GM06990 (cell line): ENCODE results near the gene MSANTD2.

ENCODE experiments used
- DNase-seq: peaks from one replicate; pipeline ENCODE4 v3.0.0-alpha.2; 2011; ENCODE audit not compliant: insufficient read length; ENCODE audit errors: extremely low read depth
- H3K27me3 ChIP-seq: replicated peaks from 2 replicates; pipeline ENCODE4 v1.6.0; 2011; ENCODE audit warnings: low read length; ENCODE audit not compliant: control insufficient read depth, insufficient read depth
- H3K36me3 ChIP-seq: 2 replicates; pipeline ENCODE4 v1.5.1; 2011; ENCODE audit warnings: low read length; ENCODE audit not compliant: control insufficient read depth, insufficient read depth
- H3K4me3 ChIP-seq: replicated peaks from 2 replicates; pipeline ENCODE4 v1.5.1; 2011; ENCODE audit warnings: low read depth, mild to moderate bottlenecking, control low read depth, low read length
- CTCF ChIP-seq: IDR thresholded peaks from 2 replicates; pipeline ENCODE4 v1.5.1; 2011; ENCODE audit warnings: low read length, control low read depth, mild to moderate bottlenecking, inconsistent platforms; ENCODE audit not compliant: insufficient read depth, poor library complexity, severe bottlenecking

Gene MSANTD2

GRCh38 chr11:124837491-124837856 lies 37.3 kb upstream of the MSANTD2 start:
- H3K4me3 ChIP-seq: no peak overlapping the region
- DNase-seq: no peak
- peak; percentile 55 for TF ChIP-seq CTCF
- H3K36me3 ChIP-seq: no peaks in the 10 kb centered on the region
- peaks cover 7% of the 10 kb centered on the region for H3K27me3 ChIP-seq

GRCh38 chr11:124835918-124836317 lies 35.7 kb upstream of the MSANTD2 start:
- Histone ChIP-seq H3K4me3 (no peak overlapping the region), H3K36me3 (no peaks in the 10 kb centered on the region), H3K27me3 (peaks cover 2% of the 10 kb centered on the region)
- DNase-seq: no peak
- TF ChIP-seq CTCF: no peak

- TF ChIP-seq CTCF: no peak
- H3K27me3 ChIP-seq: peaks cover 2% of the 10 kb centered on the region
- no peak for DNase-seq
- H3K36me3 ChIP-seq: no peaks in the 10 kb centered on the region
- no peak overlapping the region for H3K4me3 ChIP-seq
These were observed 34.4 kb upstream of the MSANTD2 start for GRCh38 chr11:124834526-124835180.

GRCh38 chr11:124832571-124832970 lies 32.4 kb upstream of the MSANTD2 start:
- DNase-seq: no peak
- TF ChIP-seq CTCF: no peak

GRCh38 chr11:124831897-124832296 lies 31.7 kb upstream of the MSANTD2 start:
- Histone ChIP-seq H3K27me3 (no peaks in the 10 kb centered on the region; the same call in 1 of the 2 replicates), H3K36me3 (no peaks in the 10 kb centered on the region), H3K4me3 (no peak overlapping the region)
- DNase-seq: no peak
- TF ChIP-seq CTCF: no peak

More at GRCh38 chr11:124832571-124832970, 32.4 kb upstream of the MSANTD2 start:
- H3K4me3 ChIP-seq: no peak overlapping the region
- no peaks in the 10 kb centered on the region; the same call in 1 of the 2 replicates for H3K27me3 ChIP-seq
- H3K36me3 ChIP-seq: no peaks in the 10 kb centered on the region

GRCh38 chr11:124830749-124831148 lies 30.5 kb upstream of the MSANTD2 start:
- Histone ChIP-seq H3K36me3 (no peaks in the 10 kb centered on the region), H3K4me3 (no peak overlapping the region), H3K27me3 (no peaks in the 10 kb centered on the region; the same call in 1 of the 2 replicates)
- DNase-seq: no peak
- TF ChIP-seq CTCF: no peak
